Breast epithelium (tissue), 3 donors: Measurements from ENCODE around the gene PIGV.
"Not testable (repeated sequence)": the region's sequence is repeated elsewhere in the genome, so short reads cannot be mapped to it uniquely, and the experiment has no call there.

Experiments used
- CTCF ChIP-seq, 3 donors: fragments of 450-650 bp; IDR thresholded peaks; one replicate each; pipeline ENCODE4 v1.5.1; 2016 to 2017; ENCODE audit warnings: antibody characterized with exemption in 3 of 3, mild to moderate bottlenecking in 3 of 3, moderate library complexity in 3 of 3
- POLR2A ChIP-seq: fragments of 450-650 bp; IDR thresholded peaks from one replicate; pipeline ENCODE4 v1.6.1; 2016; ENCODE audit warnings: antibody characterized with exemption, mild to moderate bottlenecking, moderate library complexity
- POLR2AphosphoS5 ChIP-seq, 3 donors: sonication (generic); formaldehyde crosslinking; IDR thresholded peaks; one replicate each; pipeline ENCODE4 v1.6.1; 2017; ENCODE audit warnings: antibody characterized with exemption in 3 of 3

DNA sequence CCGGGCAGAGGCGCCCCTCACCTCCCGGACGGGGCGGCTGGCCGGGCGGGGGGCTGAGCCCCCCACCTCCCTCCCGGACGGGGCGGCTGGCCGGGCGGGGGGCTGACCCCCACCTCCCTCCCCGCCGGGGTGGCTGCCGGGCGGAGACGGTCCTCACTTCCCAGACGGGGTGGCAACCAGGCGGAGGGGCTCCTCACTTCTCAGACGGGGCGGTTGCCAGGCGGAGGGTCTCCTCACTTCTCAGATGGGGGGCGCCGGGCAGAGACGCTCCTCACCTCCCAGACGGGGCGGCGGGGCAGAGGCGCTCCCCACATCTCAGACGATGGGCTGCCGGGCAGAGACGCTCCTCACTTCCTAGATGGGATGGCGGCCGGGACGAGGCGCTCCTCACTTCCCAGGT lies 16.2 kb downstream of the PIGV start:
- TF ChIP-seq CTCF (IDR thresholded peaks at IDR 0.05); POLR2A; POLR2AphosphoS5 (IDR thresholded peaks at IDR 0.05): not testable (repeated sequence)
